Measurements from ENCODE around the gene PDGFC. TPM values are rescaled to one million over a fixed set of nuclear protein-coding genes. Genes with fewer than 3 reads are reported as not detected.

The PDGFC gene
- total RNA-seq, 2 experiments from 2014 or later = 0.11 TPM; not detected in 1

GRCh38 chr4:156992943-156993342 lies 21.3 kb upstream of the PDGFC start:
- POLR2A ChIA-PET = no interaction called here

DNA sequence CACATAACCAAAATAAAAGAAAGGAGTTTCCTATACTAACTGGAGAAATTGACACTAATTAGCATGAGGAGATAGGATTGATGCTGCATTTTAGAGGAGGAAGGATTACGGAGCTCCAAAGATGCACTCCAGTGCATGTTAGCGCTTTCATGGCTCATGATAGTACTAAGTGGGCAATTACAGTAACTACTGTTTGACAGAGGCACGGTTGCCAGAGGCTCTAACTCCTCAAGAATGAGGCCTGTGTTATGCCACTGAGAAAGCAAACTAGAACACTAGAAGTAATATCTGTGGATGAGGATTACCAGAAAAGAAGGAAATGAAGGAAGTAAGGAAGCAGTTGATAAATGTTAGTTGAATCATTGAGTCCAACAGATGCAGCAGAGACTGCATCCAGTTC lies 19.6 kb upstream of the PDGFC start:
- H3K4me1 Mint-ChIP-seq = no peaks in the 10 kb centered on the region
- ATAC-seq (ENCODE audit: low read depth) = no peak
- H3K9me3 Mint-ChIP-seq = peaks cover 8% of the 10 kb centered on the region
- DNase-seq = no peak
- POLR2A ChIA-PET = no interaction called here
- no peaks in the 10 kb centered on the region for H3K27me3 Mint-ChIP-seq
- no peak overlapping the region for H3K4me3 Mint-ChIP-seq
- H3K36me3 Mint-ChIP-seq = no peaks in the 10 kb centered on the region
- H3K27ac Mint-ChIP-seq = no peak overlapping the region

More at GRCh38 chr4:156992943-156993342, 21.3 kb upstream of the PDGFC start:
- ATAC-seq (ENCODE audit: low read depth) = no peak
- no peaks in the 10 kb centered on the region for H3K4me1 Mint-ChIP-seq
- no peak overlapping the region for H3K27ac Mint-ChIP-seq
- peaks cover 9% of the 10 kb centered on the region for H3K9me3 Mint-ChIP-seq
- no peak for DNase-seq
- H3K4me3 Mint-ChIP-seq = no peak overlapping the region
- no peaks in the 10 kb centered on the region for H3K27me3 Mint-ChIP-seq
- no peaks in the 10 kb centered on the region for H3K36me3 Mint-ChIP-seq

GRCh38 chr4:156983366-156983765 lies 11.8 kb upstream of the PDGFC start:
- H3K36me3 Mint-ChIP-seq = no peaks in the 10 kb centered on the region
- POLR2A ChIA-PET = no interaction called here
- ATAC-seq (ENCODE audit: low read depth) (no peak), DNase-seq (no peak)
- H3K27ac Mint-ChIP-seq = no peak overlapping the region
- no peaks in the 10 kb centered on the region for H3K4me1 Mint-ChIP-seq
- no peak overlapping the region for H3K4me3 Mint-ChIP-seq
- H3K27me3 Mint-ChIP-seq = no peaks in the 10 kb centered on the region
- H3K9me3 Mint-ChIP-seq = peaks cover 1% of the 10 kb centered on the region

GRCh38 chr4:156981262-156981769 lies 9.7 kb upstream of the PDGFC start:
- DNase-seq (no peak), ATAC-seq (ENCODE audit: low read depth) (no peak)
- Mint-ChIP-seq H3K27me3 (peaks cover 3% of the 10 kb centered on the region), H3K9me3 (peaks cover 1% of the 10 kb centered on the region), H3K4me3 (no peak overlapping the region), H3K27ac (no peak overlapping the region), H3K36me3 (no peaks in the 10 kb centered on the region), H3K4me1 (no peaks in the 10 kb centered on the region)
- POLR2A ChIA-PET = no interaction called here

- Mint-ChIP-seq H3K36me3 (no peaks in the 10 kb centered on the region), H3K27ac (no peak overlapping the region), H3K9me3 (no peaks in the 10 kb centered on the region), H3K4me1 (no peaks in the 10 kb centered on the region), H3K4me3 (no peak overlapping the region), H3K27me3 (peaks cover 10% of the 10 kb centered on the region)
- ATAC-seq (ENCODE audit: low read depth) (no peak), DNase-seq (no peak)
- POLR2A ChIA-PET = no interaction called here
These were observed 6.0 kb upstream of the PDGFC start for GRCh38 chr4:156977435-156978160.

DNA sequence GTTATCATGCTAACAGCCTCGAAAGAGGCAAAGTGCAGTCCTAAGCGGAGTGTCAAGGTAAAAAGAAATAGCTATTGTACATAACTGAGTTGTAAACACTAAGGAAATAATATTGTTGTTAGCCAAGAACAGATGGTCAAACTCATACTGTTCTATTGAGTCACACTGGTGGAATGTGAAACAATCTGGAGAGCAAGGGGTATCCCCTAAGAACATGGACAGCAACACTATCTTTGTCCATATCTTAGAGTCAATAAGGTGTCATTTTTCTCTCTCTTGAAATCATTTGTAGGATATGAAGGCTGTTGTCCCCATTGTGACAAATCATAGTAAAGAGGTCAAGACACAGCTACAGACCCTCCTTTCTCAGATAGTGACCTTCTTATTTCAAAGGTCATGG lies 4.5 kb upstream of the PDGFC start:
- peaks cover 17% of the 10 kb centered on the region for H3K27me3 Mint-ChIP-seq
- no peaks in the 10 kb centered on the region for H3K9me3 Mint-ChIP-seq
- H3K36me3 Mint-ChIP-seq = no peaks in the 10 kb centered on the region
- no peaks in the 10 kb centered on the region for H3K4me1 Mint-ChIP-seq
- no peak for ATAC-seq (ENCODE audit: low read depth)
- POLR2A ChIA-PET = interaction anchor here (0.5 kb wide), 1 partner anchor 9 kb away, joined by 5 read pairs; no protein-coding TSS in a partner anchor
- H3K27ac Mint-ChIP-seq = no peak overlapping the region
- DNase-seq = no peak
- H3K4me3 Mint-ChIP-seq = no peak overlapping the region

- Mint-ChIP-seq H3K4me3 (no peak overlapping the region), H3K9me3 (no peaks in the 10 kb centered on the region), H3K36me3 (no peaks in the 10 kb centered on the region), H3K27me3 (peaks cover 21% of the 10 kb centered on the region), H3K4me1 (no peaks in the 10 kb centered on the region), H3K27ac (no peak overlapping the region)
- DNase-seq (no peak), ATAC-seq (ENCODE audit: low read depth) (no peak)
- POLR2A ChIA-PET = interaction anchor here (0.5 kb wide), 1 partner anchor 10 kb away, joined by 5 read pairs; no protein-coding TSS in a partner anchor
These were observed 4.1 kb upstream of the PDGFC start for GRCh38 chr4:156975686-156976085.

DNA sequence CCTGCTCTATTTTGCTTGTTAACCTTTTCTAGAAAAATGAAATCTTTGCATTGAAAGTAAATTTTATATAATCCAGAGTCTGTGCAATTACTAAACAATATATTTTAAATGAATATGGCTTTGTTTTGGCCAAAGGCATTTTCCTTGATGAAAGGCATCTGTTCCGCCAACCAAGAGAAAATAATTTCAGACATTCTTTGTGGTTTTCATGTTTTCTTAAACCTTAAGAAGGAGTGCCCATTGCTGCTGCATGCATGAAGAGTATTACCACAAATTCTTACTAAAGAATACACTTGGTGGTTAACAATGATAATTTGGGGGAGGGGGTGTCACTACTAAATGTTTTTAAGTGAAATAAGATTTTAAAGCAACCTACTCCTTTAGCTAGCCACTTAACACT lies 2.7 kb upstream of the PDGFC start:
- H3K4me3 Mint-ChIP-seq = no peak overlapping the region
- DNase-seq = no peak
- peaks cover 4% of the 10 kb centered on the region for H3K4me1 Mint-ChIP-seq
- no peak for ATAC-seq (ENCODE audit: low read depth)
- no peaks in the 10 kb centered on the region for H3K36me3 Mint-ChIP-seq
- no peaks in the 10 kb centered on the region for H3K9me3 Mint-ChIP-seq
- H3K27ac Mint-ChIP-seq = no peak overlapping the region
- peaks cover 36% of the 10 kb centered on the region for H3K27me3 Mint-ChIP-seq
- POLR2A ChIA-PET = no interaction called here

DNA sequence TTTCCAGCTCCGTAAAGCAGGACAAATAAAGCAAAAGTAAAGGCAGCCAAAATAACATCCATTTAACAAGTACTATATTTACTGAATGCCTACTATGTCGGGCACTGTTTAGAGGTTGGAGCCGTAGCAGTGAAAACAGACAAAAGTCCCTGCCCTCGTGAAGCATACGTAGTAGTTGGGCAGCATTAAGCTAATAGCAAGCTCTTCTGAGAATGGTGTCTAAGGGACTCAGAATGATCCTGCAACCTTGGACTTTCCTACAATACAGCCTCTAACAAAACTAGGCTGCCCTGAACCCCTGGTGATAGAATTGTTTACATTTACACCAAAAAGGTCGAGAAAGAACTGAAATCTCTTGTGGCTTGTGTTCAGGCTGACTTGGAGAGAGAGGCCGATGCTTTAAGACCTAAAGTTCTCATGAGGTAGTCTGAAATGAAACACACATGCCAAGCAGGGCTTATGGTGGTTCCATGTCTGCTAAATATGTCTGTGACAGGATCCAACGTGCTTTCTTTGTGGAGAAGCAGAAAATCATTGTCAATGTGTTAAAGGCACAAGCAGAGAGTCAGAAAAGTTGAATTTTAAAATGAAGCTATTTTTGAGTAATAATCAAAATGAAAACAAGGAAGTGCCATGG lies 898 bp upstream of the PDGFC start:
- H3K36me3 Mint-ChIP-seq = no peaks in the 10 kb centered on the region
- no peak overlapping the region for H3K4me3 Mint-ChIP-seq
- H3K27ac Mint-ChIP-seq = no peak overlapping the region
- POLR2A ChIA-PET = no interaction called here
- no peak for DNase-seq
- H3K9me3 Mint-ChIP-seq = peaks cover 3% of the 10 kb centered on the region
- H3K4me1 Mint-ChIP-seq = peaks cover 4% of the 10 kb centered on the region
- no peak for ATAC-seq (ENCODE audit: low read depth)
- peaks cover 44% of the 10 kb centered on the region for H3K27me3 Mint-ChIP-seq

GRCh38 chr4:156971165-156971675 lies 379 bp downstream of the PDGFC start:
- Mint-ChIP-seq H3K9me3 (peaks cover 3% of the 10 kb centered on the region), H3K27me3 (peaks cover 42% of the 10 kb centered on the region), H3K4me3 (peak overlapping the region; percentile 47), H3K36me3 (no peaks in the 10 kb centered on the region), H3K27ac (no peak overlapping the region), H3K4me1 (peaks cover 4% of the 10 kb centered on the region)
- POLR2A ChIA-PET = no interaction called here
- ATAC-seq (ENCODE audit: low read depth) (no peak), DNase-seq (no peak)

DNA sequence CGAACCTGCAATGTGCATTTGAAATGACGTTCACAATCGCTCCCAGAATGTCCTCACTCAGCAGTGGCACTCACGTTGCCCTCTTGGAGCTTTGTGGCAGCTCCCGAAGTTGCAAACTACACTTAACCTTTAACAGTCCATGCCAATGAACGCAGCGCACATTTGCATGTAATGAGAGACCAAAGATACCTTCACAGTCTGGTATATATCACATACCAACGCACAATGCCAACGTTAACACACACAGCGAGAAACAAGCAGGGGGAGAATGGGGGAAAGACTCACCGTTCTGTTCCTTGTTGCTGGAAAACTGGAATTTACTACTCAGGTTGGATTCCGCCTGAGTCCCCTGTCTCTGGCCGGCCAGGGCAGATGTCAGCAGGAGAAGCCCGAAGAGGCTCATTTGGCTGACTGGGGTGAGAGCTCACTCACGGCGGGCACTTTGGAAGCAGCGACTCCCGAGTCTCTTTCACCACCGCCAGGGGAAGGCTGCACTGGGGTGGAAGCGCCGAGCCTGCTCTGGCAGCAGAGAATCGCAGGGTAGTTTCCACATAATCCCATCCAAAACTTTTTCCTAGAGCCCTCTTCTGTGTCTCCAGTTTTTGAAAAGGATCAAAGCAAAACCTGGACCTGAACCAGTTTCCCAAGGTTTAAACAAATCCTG lies 966 bp downstream of the PDGFC start:
- ATAC-seq (ENCODE audit: low read depth) = no peak
- no peak overlapping the region for H3K27ac Mint-ChIP-seq
- H3K4me1 Mint-ChIP-seq = peaks cover 4% of the 10 kb centered on the region
- H3K36me3 Mint-ChIP-seq = no peaks in the 10 kb centered on the region
- peaks cover 42% of the 10 kb centered on the region for H3K27me3 Mint-ChIP-seq
- DNase-seq = no peak
- POLR2A ChIA-PET = no interaction called here
- H3K9me3 Mint-ChIP-seq = peaks cover 3% of the 10 kb centered on the region
- H3K4me3 Mint-ChIP-seq = peak overlapping the region; percentile 47

- Mint-ChIP-seq H3K27me3 (peaks cover 42% of the 10 kb centered on the region), H3K4me1 (peaks cover 4% of the 10 kb centered on the region), H3K4me3 (no peak overlapping the region), H3K27ac (no peak overlapping the region), H3K9me3 (peaks cover 3% of the 10 kb centered on the region), H3K36me3 (no peaks in the 10 kb centered on the region)
- ATAC-seq (ENCODE audit: low read depth) (no peak), DNase-seq (no peak)
- POLR2A ChIA-PET = no interaction called here
These were observed 1.7 kb downstream of the PDGFC start for GRCh38 chr4:156969911-156970310.

DNA sequence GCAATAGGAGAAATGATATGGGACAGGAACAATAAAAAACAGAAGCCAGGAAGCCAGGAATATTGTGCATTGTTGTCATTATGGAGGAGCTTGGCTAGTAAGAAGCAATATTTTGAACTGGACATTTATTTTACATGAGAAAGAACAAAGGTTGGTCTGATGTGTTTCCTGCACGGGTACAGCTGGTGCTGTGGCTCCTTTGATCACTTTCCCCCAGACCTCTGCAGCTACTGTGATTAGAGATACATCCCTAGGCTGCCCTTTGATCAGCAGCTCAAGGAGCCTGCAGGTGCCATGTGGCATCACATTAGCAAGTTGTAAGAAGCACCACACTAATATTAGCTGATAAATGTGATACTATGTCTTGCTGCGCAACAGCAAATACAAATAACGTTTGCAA lies 2.5 kb downstream of the PDGFC start:
- H3K4me1 Mint-ChIP-seq = peaks cover 4% of the 10 kb centered on the region
- H3K9me3 Mint-ChIP-seq = peaks cover 3% of the 10 kb centered on the region
- no peak for ATAC-seq (ENCODE audit: low read depth)
- POLR2A ChIA-PET = no interaction called here
- no peaks in the 10 kb centered on the region for H3K36me3 Mint-ChIP-seq
- no peak overlapping the region for H3K27ac Mint-ChIP-seq
- no peak overlapping the region for H3K4me3 Mint-ChIP-seq
- peaks cover 42% of the 10 kb centered on the region for H3K27me3 Mint-ChIP-seq
- DNase-seq = no peak
